ENCODE results near the gene DNAJC27. TPM values are rescaled to one million over a fixed set of nuclear protein-coding genes. Genes with fewer than 3 reads are reported as not detected.

The DNAJC27 gene
- total RNA-seq, 1 experiment from 2014 or later, result 4.6 TPM

GRCh38 chr2:24969784-24970183 is 2.0 kb downstream of the DNAJC27 start:
- Histone ChIP-seq H4K20me1 (ENCODE audit: insufficient read depth) (no peaks in the 10 kb centered on the region), H2AFZ (ENCODE audit: low read depth, low read length, poor library complexity, severe bottlenecking) (no peak overlapping the region), H3K27me3 (ENCODE audit: insufficient read depth, low read length) (no peaks in the 10 kb centered on the region), H3K27ac (ENCODE audit: low read depth, low read length) (no peak overlapping the region), H3K9ac (ENCODE audit: low read length) (no peak overlapping the region), H3K9me2 (ENCODE audit: insufficient read depth) (no peaks in the 10 kb centered on the region), H3K4me1 (ENCODE audit: control insufficient read depth in 1 of 2, insufficient read depth in 2 of 2, low read length in 2 of 2) (peaks cover 5 to 11% of the 10 kb centered on the region in 2 experiments), H3K79me2 (ENCODE audit: insufficient read depth, low read length) (peaks cover 16% of the 10 kb centered on the region), H3K36me3 (ENCODE audit: control insufficient read depth in 1 of 2, insufficient read depth in 2 of 2, low read length in 2 of 2) (peaks cover 4 to 5% of the 10 kb centered on the region in 2 experiments; a peak in 1 of 4 replicates), H3K9me3 (ENCODE audit: control insufficient read depth in 1 of 2, insufficient read depth in 1 of 2, low read depth in 1 of 2, low read length in 2 of 2) (no peaks in the 10 kb centered on the region), H3K4me2 (ENCODE audit: low read length) (no peak overlapping the region), H3K4me3 (replicated peaks in 1 of 2; ENCODE audit: low read depth in 1 of 2, low read length in 2 of 2) (no peak overlapping the region)
- RAD21 ChIA-PET (ENCODE audit: low non-redundant PET in 1 of 2, low total read pairs in 2 of 2, uncharacterized antibody in 2 of 2, unreplicated experiment in 2 of 2), result no interaction called here
- CTCF ChIA-PET, result no interaction called here
- DNase-seq (ENCODE audit: low read depth, low spot score), result no peak
- intact Hi-C loops (cut with micrococcal nuclease), result no loop called here
- TF ChIP-seq POLR2AphosphoS5 (IDR thresholded peaks at IDR 0.05; ENCODE audit: low read depth, low read length), result no peak
- no peak for TF ChIP-seq RAD21 (IDR thresholded peaks at IDR 0.05; ENCODE audit: low read depth)
- TF ChIP-seq EGR1 (IDR thresholded peaks at IDR 0.05; ENCODE audit: low read depth), result no peak
- no peak for TF ChIP-seq SIN3A (IDR thresholded peaks at IDR 0.05; ENCODE audit: low read depth)
- TF ChIP-seq ELF1 (IDR thresholded peaks at IDR 0.05; ENCODE audit: borderline replicate concordance, low read depth), result no peak
- no peak for TF ChIP-seq CTCF (IDR thresholded peaks at IDR 0.05 in 2 of 3, conservative IDR thresholded peaks at IDR 0.05 in 1 of 3; ENCODE audit: borderline replicate concordance in 1 of 3, insufficient read depth in 1 of 3, low read depth in 2 of 3, low read length in 2 of 3)
- TF ChIP-seq ZFX (IDR thresholded peaks at IDR 0.05), result no peak
- TF ChIP-seq SRF (IDR thresholded peaks at IDR 0.05; ENCODE audit: low read depth), result no peak
- TF ChIP-seq ZBTB33 (IDR thresholded peaks at IDR 0.05; ENCODE audit: extremely low read depth, insufficient replicate concordance, low read length), result no peak
- TF ChIP-seq POLR2A (IDR thresholded peaks at IDR 0.05; ENCODE audit: borderline replicate concordance, extremely low read depth, insufficient read depth, insufficient read length), result no peak
- no peak for TF ChIP-seq MAX (IDR thresholded peaks at IDR 0.05)
- no TSS peak for BruUV-seq (replicated peaks)
- POLR2A ChIA-PET, result no interaction called here
- no peak for ATAC-seq

Measured in HCT116 (cell line).